KG1 (cell line): ENCODE results near the gene TIA1.
"Not testable (repeated sequence)": the region's sequence is repeated elsewhere in the genome, so short reads cannot be mapped to it uniquely, and the experiment has no call there.

Source experiments
- DNase-seq: peaks from one replicate; lab custom pipeline; 2025; lab: John Stamatoyannopoulos, UW

The TIA1 gene

GRCh38 chr2:70214953-70215549 is 33.4 kb downstream of the TIA1 start:
- DNase-seq, result no peak

- DNase-seq, result no peak
Measured at GRCh38 chr2:70214365-70214764, 34.1 kb downstream of the TIA1 start.

GRCh38 chr2:70212298-70212932 is 36.0 kb downstream of the TIA1 start:
- DNase-seq, result no peak

- DNase-seq, result no peak
Measured at GRCh38 chr2:70211595-70211994, 36.8 kb downstream of the TIA1 start.

DNA sequence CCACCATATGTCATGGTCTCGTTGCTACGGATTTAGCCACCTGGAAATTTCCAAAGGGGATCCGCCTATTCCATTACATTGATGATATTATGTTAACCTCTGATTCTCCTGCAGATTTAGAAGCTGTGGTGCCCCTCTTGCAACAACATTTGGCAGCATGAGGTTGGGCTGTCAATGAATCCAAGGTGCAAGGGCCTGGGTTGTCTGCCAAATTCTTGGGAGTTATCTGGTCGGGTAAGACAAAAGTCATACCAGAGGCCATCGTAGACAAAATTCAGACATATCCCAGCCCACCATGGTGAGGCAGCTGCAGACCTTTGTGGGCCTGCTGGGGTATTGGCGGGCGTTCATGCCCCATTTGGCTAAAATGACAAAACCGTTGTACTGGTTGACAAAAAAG is 44.0 kb downstream of the TIA1 start:
- no peak for DNase-seq

DNA sequence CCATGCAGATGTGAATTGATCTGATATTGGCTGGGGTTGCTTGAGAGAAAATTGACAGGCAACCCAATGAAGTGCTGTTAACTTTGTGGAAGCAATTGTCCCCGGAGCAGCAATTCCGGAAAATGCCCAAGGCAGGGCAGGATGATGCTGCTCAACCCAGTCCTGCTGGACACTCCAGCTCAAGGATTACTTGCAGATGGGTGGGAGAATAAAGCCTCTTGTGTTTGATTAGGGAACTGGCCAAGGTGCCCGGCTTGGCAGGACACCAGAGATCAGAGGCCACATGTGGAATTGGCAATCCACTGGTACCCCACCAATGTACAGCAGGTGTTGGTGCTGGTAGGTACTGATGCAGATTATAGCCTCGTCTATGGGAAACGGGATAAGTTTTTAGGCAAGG is 45.3 kb downstream of the TIA1 start:
- no peak for DNase-seq

DNA sequence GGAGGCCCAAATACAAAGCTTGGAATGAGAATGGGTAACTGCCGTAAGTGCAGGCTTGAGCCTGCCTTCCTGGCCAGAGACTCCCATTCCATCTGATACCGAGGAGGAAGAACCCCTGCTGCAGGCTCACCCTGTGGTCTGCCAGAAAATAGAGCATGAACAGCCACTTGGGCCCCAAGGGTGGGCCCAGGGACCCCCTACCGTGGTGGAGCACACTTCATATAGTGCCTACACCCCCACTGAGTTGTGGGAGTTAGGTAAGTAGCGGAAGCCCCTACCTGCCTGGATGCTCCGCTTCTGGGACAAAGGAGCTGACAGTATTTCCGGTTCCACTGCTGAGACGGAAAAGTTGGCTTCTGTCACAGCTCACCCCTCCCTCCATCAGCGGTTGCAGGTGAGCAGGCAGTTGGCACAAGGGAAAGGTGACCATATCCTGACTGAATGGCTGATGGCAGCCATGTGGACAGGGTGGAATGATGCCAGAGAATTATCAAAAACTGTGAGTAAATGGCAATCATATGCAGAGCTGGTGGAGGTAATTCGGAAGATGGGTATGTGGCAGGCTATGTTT is 46.1 kb downstream of the TIA1 start:
- DNase-seq, result no peak

- no peak for DNase-seq
Measured at GRCh38 chr2:70201831-70202230, 46.6 kb downstream of the TIA1 start.

GRCh38 chr2:70201225-70201768 is 47.1 kb downstream of the TIA1 start:
- DNase-seq, result no peak

GRCh38 chr2:70199320-70199864 is 49.0 kb downstream of the TIA1 start:
- no peak for DNase-seq

- no peak for DNase-seq
Measured at GRCh38 chr2:70192516-70192915, 55.9 kb downstream of the TIA1 start.

DNA sequence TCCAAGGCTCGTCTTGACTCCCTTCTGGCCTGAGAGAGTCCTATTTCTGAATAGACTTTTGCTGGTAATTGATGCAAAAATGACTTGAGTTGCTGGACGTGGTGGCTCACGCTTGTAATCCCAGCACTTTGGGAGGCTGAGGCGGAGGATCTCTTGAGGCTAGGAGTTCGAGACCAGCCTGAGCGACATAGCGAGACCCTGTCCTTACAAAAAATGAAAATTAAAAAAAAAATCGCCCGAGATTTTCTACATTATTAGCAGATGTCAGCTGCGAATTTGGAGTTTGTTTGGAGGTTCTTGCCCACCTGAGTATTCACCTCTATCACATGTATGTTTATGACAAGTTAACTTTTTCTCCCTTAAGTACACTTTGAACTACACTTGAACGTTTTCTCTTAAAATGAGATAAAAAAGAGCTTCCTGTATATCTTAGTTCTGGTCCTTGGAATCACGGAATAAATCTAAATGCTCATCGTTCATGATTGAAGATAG is 57.1 kb downstream of the TIA1 start:
- no peak for DNase-seq

GRCh38 chr2:70190418-70191243 is 57.8 kb downstream of the TIA1 start, which contains the start of gene C2orf42:
TSS of gene C2orf42 (minus strand) at chr2:70191019. CDS start at chr2:70181985, 9,034 bp downstream.
- DNase-seq, result peak; percentile 88

DNA sequence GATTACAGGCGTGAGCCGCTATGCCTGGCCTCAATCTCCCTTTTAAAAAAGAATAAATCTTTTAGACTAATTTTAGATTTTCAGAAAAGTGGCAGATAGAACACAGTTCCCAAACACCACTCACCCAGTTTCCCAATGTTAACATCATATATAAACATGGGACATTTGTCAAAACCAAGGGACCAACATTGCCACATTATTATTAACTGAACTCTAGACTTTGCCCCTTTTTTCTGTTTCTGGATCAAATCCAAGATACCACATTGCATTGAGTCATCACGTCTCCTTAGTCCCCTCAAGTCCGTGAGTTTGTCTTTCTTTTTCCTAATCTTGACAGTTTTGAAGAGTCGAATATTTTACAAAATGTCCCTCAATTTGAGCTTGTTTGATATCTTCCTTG is 60.0 kb downstream of the TIA1 start:
- no peak for DNase-seq

- DNase-seq, result not testable (repeated sequence)
Measured at GRCh38 chr2:70187170-70187569, 61.3 kb downstream of the TIA1 start.

DNA sequence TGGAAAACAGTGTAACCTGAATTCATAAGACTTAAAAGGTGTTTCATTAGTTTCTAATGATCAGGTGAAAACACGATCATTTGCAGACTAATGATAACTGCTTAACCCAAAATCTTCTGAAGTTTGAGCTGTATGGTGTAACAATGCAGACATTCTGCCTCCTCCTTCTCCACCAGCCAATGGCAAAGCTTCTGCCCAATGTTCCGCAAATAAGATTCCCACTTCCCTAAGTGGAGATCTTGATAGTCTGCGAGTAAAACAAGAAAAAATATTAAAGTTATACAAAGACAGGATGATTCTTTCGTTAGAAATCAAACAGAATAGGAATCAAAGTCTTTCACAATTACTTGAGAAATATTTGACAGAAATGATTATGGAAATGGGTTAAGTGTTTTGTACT is 65.7 kb downstream of the TIA1 start:
- no peak for DNase-seq

DNA sequence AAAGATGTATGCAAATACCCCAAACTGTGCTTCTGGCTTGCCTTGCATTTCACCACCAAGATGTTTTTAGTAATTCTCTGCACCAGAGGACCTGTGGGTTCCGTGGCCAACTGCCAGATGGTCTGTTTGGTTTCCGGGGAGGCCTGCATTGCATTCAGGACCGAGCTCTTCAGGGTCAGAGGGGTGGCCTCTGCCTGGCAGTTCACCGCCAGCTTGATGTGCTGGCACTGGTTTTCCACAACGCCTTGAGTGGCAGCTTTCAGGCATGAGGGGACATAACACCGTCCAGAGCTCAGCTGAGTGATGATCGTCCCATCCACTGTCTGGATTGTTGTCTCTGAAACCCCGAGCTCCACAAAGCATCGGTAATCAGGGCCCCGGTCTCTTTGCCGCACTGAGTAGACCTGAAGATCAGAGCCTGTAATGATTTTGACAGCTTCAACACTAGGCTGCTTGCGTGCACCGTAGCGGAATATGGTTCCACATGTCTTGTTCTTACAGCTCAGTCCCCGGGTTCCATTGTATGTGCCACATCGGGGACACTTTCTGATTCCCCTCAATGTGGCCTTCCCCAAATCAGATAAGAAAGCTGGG is 67.0 kb downstream of the TIA1 start:
- no peak for DNase-seq

- no peak for DNase-seq
Measured at GRCh38 chr2:70173520-70173919, 74.9 kb downstream of the TIA1 start.

DNA sequence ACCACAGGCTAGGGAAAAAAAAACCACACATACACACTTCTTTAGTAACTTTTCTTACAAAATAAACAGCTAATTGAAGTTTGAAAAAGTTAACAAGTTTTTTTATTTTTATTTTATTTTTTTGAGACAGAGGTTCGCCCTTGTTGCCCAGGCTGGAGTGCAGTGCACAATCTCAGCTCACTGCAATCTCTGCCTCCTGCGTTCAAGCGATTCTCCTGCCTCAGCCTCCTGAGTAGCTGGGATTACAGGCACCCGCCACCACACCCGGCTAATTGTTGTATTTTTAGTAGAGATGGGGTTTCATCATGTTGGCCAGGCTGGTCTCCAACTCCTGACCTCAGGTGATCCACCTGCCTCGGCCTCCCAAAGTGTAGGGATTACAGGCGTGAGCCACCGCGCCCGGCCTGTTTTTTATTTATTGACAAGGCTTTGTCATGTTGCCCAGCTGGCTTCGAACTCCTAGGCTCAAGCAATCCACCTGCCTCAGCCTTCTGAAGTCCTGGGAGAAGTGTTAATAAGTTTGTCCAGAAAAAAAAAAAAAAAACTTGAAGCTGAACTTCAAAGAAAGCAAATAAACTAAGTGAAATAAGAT is 78.7 kb downstream of the TIA1 start:
- DNase-seq, result not testable (repeated sequence)

DNA sequence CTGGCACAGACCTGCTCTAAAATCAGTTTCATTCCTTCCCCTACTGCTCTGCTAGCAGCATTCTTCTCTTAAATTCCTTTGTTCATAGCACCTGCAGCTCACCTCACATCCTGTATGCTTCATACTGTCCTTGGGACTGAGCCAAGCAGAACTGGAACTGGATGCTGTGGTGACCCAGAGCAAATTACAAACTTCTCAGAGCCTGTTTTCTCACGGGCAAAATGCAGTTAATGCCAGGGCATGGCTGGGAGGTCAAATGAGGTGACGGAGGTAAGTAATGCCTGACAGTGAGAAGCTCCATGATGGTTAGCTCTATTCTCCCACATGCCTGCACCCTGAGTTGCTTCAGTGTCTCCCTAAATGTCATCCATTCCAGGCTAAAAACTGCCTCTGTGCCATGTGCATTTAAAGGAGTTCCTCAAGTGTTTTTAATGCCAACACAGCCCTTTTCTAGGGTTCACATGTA is 87.3 kb downstream of the TIA1 start:
- DNase-seq, result no peak

DNA sequence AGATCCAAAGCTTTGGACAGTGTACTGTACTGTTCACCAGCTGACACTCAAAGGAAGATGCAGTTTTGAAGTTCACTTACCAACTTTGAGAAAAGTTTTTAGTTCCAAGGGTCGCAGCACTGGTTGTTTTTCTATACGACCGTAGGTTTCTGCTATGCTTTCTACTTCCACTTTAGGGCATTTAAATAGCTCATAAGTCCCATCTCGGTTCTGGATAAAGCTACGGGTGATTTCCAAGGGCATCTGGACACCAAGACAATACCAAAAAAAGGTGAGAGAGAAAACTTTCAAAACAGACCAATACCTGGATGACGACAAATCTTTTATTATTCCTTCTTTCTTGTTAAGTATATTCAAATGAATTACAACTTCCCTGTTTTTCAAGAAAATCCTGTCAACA is 87.9 kb downstream of the TIA1 start:
- no peak for DNase-seq
